ENCODE measurements around the gene ZFHX3.

- TF ChIP-seq EZH2 (IDR thresholded peaks at IDR 0.05) (no peak), POLR2AphosphoS5 (IDR thresholded peaks at IDR 0.05; ENCODE audit: borderline replicate concordance, low read depth, low read length) (no peak)
Measured at GRCh38 chr16:72785886-72786285, 262.0 kb downstream of the ZFHX3 start.

Measured in SK-N-MC (cell line).